MM.1S (cell line): Measurements from ENCODE around the gene ZNF566.

Source experiments
- EZH2 ChIP-seq: fragments of 300-600 bp; sonication (generic); optimal IDR thresholded peaks from 2 replicates; pipeline ENCODE3; 2017; ENCODE audit warnings: low read depth, mild to moderate bottlenecking, antibody characterized with exemption, low read length, mixed read lengths
- TF ChIP-seq, protein P1 (sequence below): fragments of 300-600 bp; sonication (generic); IDR thresholded peaks from 2 replicates; pipeline ENCODE4 v1.5.1; 2016; ENCODE audit warnings: antibody characterized with exemption, low read length, mixed read lengths

DNA sequence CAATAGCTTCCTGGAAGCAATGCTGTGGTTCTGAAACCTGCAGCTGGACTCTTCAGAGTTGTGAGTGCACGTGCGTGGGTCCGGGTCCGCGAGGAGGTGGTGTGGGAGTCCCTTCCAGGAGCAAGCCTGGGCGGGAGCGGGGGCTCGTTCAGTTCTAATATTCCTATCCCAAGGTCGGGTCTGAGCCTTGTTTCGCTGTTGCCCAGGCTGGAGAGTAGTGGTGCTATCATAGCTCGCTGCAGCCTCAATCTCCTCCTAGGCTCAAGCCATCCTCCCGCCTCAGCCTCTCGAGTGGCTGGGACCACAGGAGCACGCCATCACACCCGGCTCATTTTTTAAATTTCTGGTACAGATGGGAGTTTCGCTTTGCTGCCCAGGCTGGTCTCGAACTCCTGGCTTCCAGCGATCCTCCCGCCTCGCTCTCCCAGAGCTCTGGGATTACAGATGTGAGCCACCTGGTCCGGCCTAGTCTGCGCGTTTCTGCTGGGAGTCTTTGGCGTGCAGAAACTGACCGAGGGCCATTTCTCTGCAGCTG, 71.5 kb downstream of the ZNF566 start:
- TF ChIP-seq, protein P1, sequence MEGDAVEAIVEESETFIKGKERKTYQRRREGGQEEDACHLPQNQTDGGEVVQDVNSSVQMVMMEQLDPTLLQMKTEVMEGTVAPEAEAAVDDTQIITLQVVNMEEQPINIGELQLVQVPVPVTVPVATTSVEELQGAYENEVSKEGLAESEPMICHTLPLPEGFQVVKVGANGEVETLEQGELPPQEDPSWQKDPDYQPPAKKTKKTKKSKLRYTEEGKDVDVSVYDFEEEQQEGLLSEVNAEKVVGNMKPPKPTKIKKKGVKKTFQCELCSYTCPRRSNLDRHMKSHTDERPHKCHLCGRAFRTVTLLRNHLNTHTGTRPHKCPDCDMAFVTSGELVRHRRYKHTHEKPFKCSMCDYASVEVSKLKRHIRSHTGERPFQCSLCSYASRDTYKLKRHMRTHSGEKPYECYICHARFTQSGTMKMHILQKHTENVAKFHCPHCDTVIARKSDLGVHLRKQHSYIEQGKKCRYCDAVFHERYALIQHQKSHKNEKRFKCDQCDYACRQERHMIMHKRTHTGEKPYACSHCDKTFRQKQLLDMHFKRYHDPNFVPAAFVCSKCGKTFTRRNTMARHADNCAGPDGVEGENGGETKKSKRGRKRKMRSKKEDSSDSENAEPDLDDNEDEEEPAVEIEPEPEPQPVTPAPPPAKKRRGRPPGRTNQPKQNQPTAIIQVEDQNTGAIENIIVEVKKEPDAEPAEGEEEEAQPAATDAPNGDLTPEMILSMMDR, result no peak
- TF ChIP-seq EZH2, result no peak
